Transverse colon (tissue), 4 donors: ENCODE measurements around the gene CFI. TPM values are rescaled to one million over a fixed set of nuclear protein-coding genes. Genes with fewer than 3 reads are reported as not detected.

Experiments
- DNase-seq: peaks from one replicate; pipeline ENCODE4 v3.0.0-alpha.2; 2019
- H3K27ac ChIP-seq, 4 donors: fragments of 200-600 bp; sonication (generic); 2 replicates each; pipeline ENCODE4 v1.5.1; 2016 to 2018; ENCODE audit warnings: inconsistent platforms in 4 of 4
- H3K27me3 ChIP-seq: fragments of 200-600 bp; sonication (generic); 2 replicates; pipeline ENCODE4 v1.5.1; 2017; ENCODE audit warnings: inconsistent platforms
- H3K36me3 ChIP-seq, 4 donors: fragments of 200-600 bp; sonication (generic); 2 replicates each; pipeline ENCODE4 v1.5.1; 2017 to 2019; ENCODE audit warnings: inconsistent platforms in 4 of 4
- H3K4me1 ChIP-seq, 4 donors: fragments of 200-600 bp; sonication (generic); 2 replicates each; pipeline ENCODE4 v1.5.1; 2017 to 2020; ENCODE audit warnings: inconsistent platforms in 4 of 4
- H3K4me3 ChIP-seq, 4 donors: fragments of 200-600 bp; sonication (generic); 1 replicate in 1 of 4; 2 replicates in 3 of 4; pipeline versions ENCODE4 v1.5.1 to v1.6.1; 2017 to 2019; ENCODE audit warnings: inconsistent platforms in 4 of 4
- H3K9me3 ChIP-seq, 2 donors: fragments of 200-600 bp; sonication (generic); 2 replicates each; pipeline ENCODE4 v1.5.1; 2017 to 2019; ENCODE audit warnings: inconsistent platforms in 2 of 2
- CTCF ChIP-seq, 5 experiments: fragments of 200-600 bp in 3 of 5; fragments of 450-650 bp in 2 of 5; sonication (generic) in 3 of 5; IDR thresholded peaks; 1 replicate in 2 of 5; 2 replicates in 3 of 5; pipeline ENCODE4 v1.5.1; 2016 to 2017; ENCODE audit warnings: antibody characterized with exemption in 5 of 5, inconsistent platforms in 3 of 5, mild to moderate bottlenecking in 2 of 5, moderate library complexity in 1 of 5
- EP300 ChIP-seq: sonication (generic); formaldehyde crosslinking; IDR thresholded peaks from one replicate; pipeline ENCODE4 v1.6.1; 2017; ENCODE audit warnings: antibody characterized with exemption, low read depth
- POLR2A ChIP-seq: fragments of 450-650 bp; IDR thresholded peaks from one replicate; pipeline ENCODE4 v1.6.1; 2016; ENCODE audit warnings: antibody characterized with exemption, mild to moderate bottlenecking, moderate library complexity
- POLR2AphosphoS5 ChIP-seq, 3 donors: sonication (generic); formaldehyde crosslinking; IDR thresholded peaks; one replicate each; pipeline ENCODE4 v1.6.1; 2016; ENCODE audit warnings: antibody characterized with exemption in 3 of 3
- WGBS, 2 donors: methylation state at CpG; one replicate each; pipeline ENCODE4 v1.1.5; 2018; ENCODE audit warnings: low coverage in 1 of 2; 5-methylcytosine and 5-hydroxymethylcytosine counted together
- in situ Hi-C, 4 donors: fragments of 200-750 bp; cut with MboI; loops; one replicate each; pipeline versions ENCODE4 v1.15.0 to v1.15.1; 2017; ENCODE audit warnings: low sequenced_read_pairs in 3 of 4, low pct_ligation_motif_present in 1 of 4, low pct_unique_long_range_greater_than_20kb in 1 of 4
- intact Hi-C: fragments of 100-400 bp; cut with DNase I; formaldehyde crosslinking; loops from one replicate; pipeline ENCODE4 v1.15.1; 2023; ENCODE audit warnings: low total_unique reads
- total RNA-seq, 4 donors: library from RNA; depleted of rRNA; stranded (reverse); fragments of >200 nt; gene quantifications; one replicate each; pipeline ENCODE4 v1.1.0, GENCODE V29; 2016

Gene CFI
- total RNA-seq, 4 donors from 2014 or later, result 1.9 to 5.6 (median 4.1) TPM; not detected in 1

GRCh38 chr4:109721033-109721432 lies 80.8 kb downstream of the CFI start:
- Histone ChIP-seq H3K27ac (no peak overlapping the region), H3K9me3 (no peaks in the 10 kb centered on the region), H3K4me1 (no peaks in the 10 kb centered on the region), H3K36me3 (peaks cover 0 to 15% (median 6%) of the 10 kb centered on the region in 4 donors), H3K27me3 (no peaks in the 10 kb centered on the region), H3K4me3 (no peak overlapping the region)
- TF ChIP-seq CTCF (IDR thresholded peaks at IDR 0.05) (no peak), POLR2AphosphoS5 (IDR thresholded peaks at IDR 0.05) (no peak), POLR2A (no peak), EP300 (no peak)
- 85 to 96% methylated on average over 7 of the region's 7 CpGs for WGBS, 2 donors
- no peak for DNase-seq
- intact Hi-C loops, result no loop called here
- in situ Hi-C loops, result loop anchor here in 3 of 4 donors (10.0 to 25.0 kb wide), 3 partner anchors 91 to 284 kb away; partner anchors contain the start of genes GAR1 (in 3 of the 3), SEC24B (in 3 of the 3) and CFI (in 2 of the 3)

DNA sequence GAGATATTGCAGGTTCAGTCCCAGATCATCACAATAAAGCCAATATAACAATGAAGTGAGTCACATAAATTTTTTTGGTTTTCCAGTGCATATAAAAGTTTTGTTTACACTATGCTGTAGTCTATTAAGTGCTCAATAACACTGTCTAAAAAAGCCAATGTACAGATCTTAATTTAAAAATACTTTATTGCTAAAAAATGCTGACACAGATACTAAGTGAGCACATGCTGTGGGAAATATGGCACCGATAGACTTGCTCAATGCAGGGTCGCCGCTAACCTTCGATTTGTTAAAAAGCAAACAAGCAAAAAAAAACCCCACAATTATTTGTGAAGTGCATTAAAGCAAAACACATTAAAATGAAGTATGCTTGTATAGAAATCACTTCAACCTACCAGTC lies 82.2 kb downstream of the CFI start:
- 96 to 100% methylated on average over 4 of the region's 4 CpGs for WGBS, 2 donors

GRCh38 chr4:109718759-109719158 lies 83.0 kb downstream of the CFI start:
- Histone ChIP-seq H3K4me3 (no peak overlapping the region), H3K9me3 (no peaks in the 10 kb centered on the region), H3K4me1 (no peaks in the 10 kb centered on the region), H3K36me3 (peaks cover 0 to 17% (median 9%) of the 10 kb centered on the region in 4 donors), H3K27me3 (no peaks in the 10 kb centered on the region), H3K27ac (no peak overlapping the region)
- DNase-seq, result no peak
- TF ChIP-seq POLR2A (no peak), POLR2AphosphoS5 (IDR thresholded peaks at IDR 0.05) (no peak), CTCF (IDR thresholded peaks at IDR 0.05) (no peak), EP300 (no peak)
- in situ Hi-C loops, result loop anchor here in 3 of 4 donors (25.0 kb wide), 2 partner anchors 94 to 281 kb away; partner anchors contain the start of genes SEC24B (in 3 of the 3), CFI (in 2 of the 3) and GAR1 (in 2 of the 3)
- intact Hi-C loops, result no loop called here
- WGBS, 2 donors, result 98 to 100% methylated on average over 1 of the region's 1 CpG

More for the DNA sequence above, 82.2 kb downstream of the CFI start:
- DNase-seq, result no peak
- H3K4me3 ChIP-seq, result no peak overlapping the region
- no peaks in the 10 kb centered on the region for H3K27me3 ChIP-seq
- H3K27ac ChIP-seq, result no peak overlapping the region
- no peaks in the 10 kb centered on the region for H3K9me3 ChIP-seq
- H3K4me1 ChIP-seq, result no peaks in the 10 kb centered on the region
- intact Hi-C loops (no loop called here), in situ Hi-C loops (loop anchor here in 3 of 4 donors (10.0 to 25.0 kb wide), 3 partner anchors 93 to 282 kb away; partner anchors contain the start of genes GAR1 (in 3 of the 3), SEC24B (in 3 of the 3) and CFI (in 2 of the 3))
- peaks cover 0 to 17% (median 8%) of the 10 kb centered on the region in 4 donors for H3K36me3 ChIP-seq
- no peak for TF ChIP-seq POLR2AphosphoS5 (IDR thresholded peaks at IDR 0.05)
- TF ChIP-seq POLR2A, result no peak
- TF ChIP-seq EP300, result no peak
- TF ChIP-seq CTCF (IDR thresholded peaks at IDR 0.05), result no peak

GRCh38 chr4:109713500-109713899 lies 88.3 kb downstream of the CFI start:
- no peak overlapping the region for H3K4me3 ChIP-seq
- no peaks in the 10 kb centered on the region for H3K27me3 ChIP-seq
- TF ChIP-seq CTCF (IDR thresholded peaks at IDR 0.05) (no peak), POLR2A (no peak)
- peaks cover 0 to 21% (median 9%) of the 10 kb centered on the region in 4 donors for H3K36me3 ChIP-seq
- in situ Hi-C loops (loop anchor here in 3 of 4 donors (25.0 kb wide), 2 partner anchors 99 to 276 kb away; partner anchors contain the start of genes SEC24B (in 3 of the 3), CFI (in 2 of the 3) and GAR1 (in 2 of the 3)), intact Hi-C loops (no loop called here)
- DNase-seq, result no peak
- no peaks in the 10 kb centered on the region for H3K4me1 ChIP-seq
- H3K9me3 ChIP-seq, result no peaks in the 10 kb centered on the region
- no peak overlapping the region for H3K27ac ChIP-seq
- 43 to 59% methylated on average over 2 to 3 of the region's 3 CpGs for WGBS, 2 donors
